Adipose tissue (tissue), 3 donors: ENCODE results near the gene IFNL3. TPM values are rescaled to one million over a fixed set of nuclear protein-coding genes. Genes with fewer than 3 reads are reported as not detected.

Source experiments
- H3K27ac ChIP-seq: one replicate; pipeline ENCODE4 v1.5.1; 2013; ENCODE audit warnings: low read depth, low read length
- WGBS, 3 donors: extraction: QIAGEN DNeasy Blood & Tissue Kit; methylation state at CpG; one replicate each; pipeline ENCODE4 v1.1.7; 2013; 5-methylcytosine and 5-hydroxymethylcytosine counted together
- polyA plus RNA-seq, 3 donors: library from polyadenylated mRNA; stranded (reverse); fragments of 200-250 nt; gene quantifications; one replicate each; pipeline ENCODE4 v1.2.3, GENCODE V29; 2013
- donor health status: healthy with polysubstance abuse.
- donor health status: Bipolar disorder and iron deficiency.
- donor health status: healthy.

The IFNL3 gene
- polyA plus RNA-seq, 3 donors = not detected

DNA sequence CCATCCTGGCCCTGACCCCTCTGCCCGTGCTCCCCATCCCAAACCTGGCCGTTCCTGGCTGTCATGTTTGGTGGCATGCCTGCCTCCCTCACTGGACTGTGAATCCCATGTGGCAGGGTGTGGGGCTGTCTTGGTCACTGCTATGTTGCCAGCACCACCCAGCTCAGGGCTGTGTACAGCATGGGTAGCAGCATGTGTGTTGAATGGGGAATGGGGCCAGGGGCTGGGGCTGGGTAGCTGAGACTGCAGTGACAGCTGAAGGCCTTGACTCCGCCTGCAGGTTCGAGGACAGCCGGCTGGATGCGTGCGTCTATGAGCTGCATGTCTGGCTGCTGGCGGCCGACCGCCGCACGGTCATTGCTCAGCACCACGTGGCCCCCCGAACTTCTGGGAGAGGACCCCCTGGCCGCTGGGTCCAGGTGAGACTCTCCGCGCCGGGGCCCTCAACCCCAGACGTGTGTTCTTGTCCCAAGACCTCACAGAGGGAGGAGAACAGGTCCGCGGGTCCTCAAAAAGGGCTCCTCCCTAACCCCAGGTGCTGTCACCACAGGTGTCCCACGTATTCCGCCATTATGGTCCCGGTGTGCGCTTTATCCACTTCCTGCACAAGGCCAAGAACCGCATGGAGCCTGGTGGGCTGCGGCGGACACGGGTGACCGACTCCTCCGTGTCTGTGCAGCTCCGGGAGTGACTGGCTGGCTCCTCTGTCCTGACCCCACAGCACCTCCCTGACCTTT lies 44.6 kb downstream of the IFNL3 start:
- no peak overlapping the region for H3K27ac ChIP-seq
- WGBS, 3 donors = 42 to 84% (median 84%) methylated on average over 20 to 32 of the region's 32 CpGs

DNA sequence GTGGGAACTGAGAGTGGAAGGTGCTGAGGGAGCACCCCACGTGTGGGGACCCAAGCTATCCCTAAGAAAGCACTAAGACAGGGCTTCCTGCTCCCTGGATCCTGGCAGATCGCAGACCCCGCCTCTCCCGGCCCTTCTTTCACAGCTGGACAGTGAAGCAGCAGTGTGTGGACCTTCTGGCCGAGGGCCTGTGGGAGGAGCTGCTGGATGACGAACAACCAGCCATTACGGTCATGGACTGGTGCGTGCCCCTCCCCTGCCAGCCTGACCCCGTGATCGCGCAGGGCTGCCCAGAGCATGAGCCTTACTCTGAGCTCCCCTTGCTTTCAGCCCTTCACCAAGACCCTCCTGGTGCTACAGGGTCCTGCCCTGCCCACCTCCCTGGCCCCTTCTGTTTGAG lies 45.8 kb downstream of the IFNL3 start:
- 26 to 39% (median 33%) methylated on average over 11 of the region's 11 CpGs for WGBS, 3 donors

DNA sequence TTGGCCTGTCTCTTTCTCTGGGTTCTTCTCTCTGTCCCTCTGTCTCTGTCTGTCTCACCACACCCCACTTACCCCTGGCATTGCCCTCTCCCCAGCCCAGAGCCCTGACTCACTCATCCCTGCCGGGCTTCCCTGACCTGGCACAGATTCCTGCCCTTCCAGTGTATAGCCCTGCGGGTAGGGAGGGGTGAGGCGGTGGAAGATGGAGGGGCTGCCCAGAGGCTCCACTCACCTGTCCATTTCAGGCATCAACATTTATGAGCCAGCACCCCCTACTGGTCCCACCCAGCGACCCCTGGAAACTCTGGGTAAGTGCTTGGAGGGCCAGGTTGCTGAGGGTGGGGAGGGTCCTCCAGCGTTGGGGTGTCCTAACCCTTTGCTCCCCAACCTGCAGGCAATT lies 47.0 kb downstream of the IFNL3 start:
- whole genome bisulfite sequencing, 3 donors = 32 to 60% (median 60%) methylated on average over 5 of the region's 5 CpGs
- no peak overlapping the region for H3K27ac ChIP-seq

More for the DNA sequence above, 45.8 kb downstream of the IFNL3 start:
- no peak overlapping the region for H3K27ac ChIP-seq

DNA sequence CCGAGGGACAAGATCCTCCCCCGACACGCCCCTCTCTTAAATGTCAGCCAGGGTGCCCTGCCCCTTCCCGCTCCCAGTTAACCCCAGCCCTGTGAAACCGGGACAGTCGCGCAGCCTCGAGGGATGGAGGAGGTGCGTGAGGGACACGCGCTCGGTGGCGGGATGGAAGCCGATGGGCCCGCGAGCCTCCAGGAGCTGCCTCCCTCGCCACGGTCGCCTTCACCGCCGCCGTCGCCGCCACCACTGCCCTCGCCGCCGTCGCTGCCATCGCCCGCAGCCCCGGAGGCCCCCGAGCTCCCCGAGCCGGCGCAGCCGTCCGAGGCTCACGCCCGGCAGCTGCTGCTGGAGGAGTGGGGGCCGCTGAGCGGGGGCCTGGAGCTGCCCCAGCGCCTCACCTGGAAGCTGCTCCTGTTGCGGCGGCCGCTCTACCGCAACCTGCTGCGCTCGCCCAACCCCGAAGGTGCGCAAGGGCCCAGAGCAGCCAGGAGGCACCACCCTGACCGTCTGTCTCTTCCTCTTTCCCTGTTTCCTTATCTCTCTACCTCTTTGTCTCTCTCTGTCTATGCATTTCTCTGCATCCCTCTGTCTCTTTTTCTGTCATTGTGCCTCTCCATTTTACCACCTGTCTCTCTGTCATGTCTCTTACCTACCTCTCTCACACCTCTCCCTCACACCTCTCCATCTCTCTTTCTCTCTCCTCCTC lies 47.8 kb downstream of the IFNL3 start, which contains the start of gene NCCRP1:
TSS of gene NCCRP1 (plus strand) at position 105 of the 703 bp plus-strand sequence. CDS start at position 124, 19 bp downstream.
- 1 to 6% (median 5%) methylated on average over 37 to 51 of the region's 51 CpGs for WGBS, 3 donors
- no peak within 1 kb of the TSS for H3K27ac ChIP-seq

DNA sequence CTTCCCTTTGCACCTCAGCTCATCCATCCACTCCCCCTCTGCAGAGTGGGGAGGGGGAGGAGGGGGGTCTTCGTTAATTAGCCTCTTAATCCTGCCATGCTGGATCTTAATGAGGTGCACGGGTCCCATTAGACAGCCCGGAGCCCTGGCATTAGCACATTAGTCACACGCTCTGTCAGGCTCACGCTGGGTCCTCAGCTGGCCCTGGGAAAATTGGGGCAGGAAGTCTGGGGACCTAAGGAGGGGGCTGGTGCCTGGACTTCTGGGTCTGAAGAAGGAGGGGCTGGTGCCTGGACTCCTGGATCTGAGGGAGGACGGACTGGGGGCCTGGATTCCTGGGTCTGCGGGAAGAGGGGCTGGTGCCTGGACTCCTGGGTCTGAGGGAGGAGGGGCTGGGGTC lies 48.5 kb downstream of the IFNL3 start:
- no peak overlapping the region for H3K27ac ChIP-seq
- WGBS, 3 donors = 8 to 21% (median 20%) methylated on average over 6 to 7 of the region's 7 CpGs

DNA sequence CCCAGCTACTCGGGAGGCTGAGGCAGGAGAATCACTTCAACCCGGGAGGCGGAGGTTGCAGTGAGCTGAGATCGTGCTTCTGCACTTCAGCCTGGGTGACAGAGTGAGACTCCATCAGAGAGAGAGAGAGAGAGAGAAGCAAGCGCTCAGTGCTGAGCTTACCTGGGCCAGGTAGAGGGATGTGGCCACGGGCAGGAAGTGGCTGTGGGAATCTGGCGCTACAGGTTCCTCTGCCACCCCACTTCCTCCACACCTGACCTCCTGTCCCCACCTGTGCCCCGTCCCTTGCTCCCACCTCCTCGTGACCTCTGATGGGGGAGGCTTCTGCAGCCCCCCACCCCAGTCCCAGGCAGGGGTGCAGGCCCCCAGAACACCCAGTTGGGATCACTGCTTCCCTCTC lies 49.1 kb downstream of the IFNL3 start:
- no peak overlapping the region for H3K27ac ChIP-seq
- 32 to 47% (median 34%) methylated on average over 9 of the region's 9 CpGs for WGBS, 3 donors

DNA sequence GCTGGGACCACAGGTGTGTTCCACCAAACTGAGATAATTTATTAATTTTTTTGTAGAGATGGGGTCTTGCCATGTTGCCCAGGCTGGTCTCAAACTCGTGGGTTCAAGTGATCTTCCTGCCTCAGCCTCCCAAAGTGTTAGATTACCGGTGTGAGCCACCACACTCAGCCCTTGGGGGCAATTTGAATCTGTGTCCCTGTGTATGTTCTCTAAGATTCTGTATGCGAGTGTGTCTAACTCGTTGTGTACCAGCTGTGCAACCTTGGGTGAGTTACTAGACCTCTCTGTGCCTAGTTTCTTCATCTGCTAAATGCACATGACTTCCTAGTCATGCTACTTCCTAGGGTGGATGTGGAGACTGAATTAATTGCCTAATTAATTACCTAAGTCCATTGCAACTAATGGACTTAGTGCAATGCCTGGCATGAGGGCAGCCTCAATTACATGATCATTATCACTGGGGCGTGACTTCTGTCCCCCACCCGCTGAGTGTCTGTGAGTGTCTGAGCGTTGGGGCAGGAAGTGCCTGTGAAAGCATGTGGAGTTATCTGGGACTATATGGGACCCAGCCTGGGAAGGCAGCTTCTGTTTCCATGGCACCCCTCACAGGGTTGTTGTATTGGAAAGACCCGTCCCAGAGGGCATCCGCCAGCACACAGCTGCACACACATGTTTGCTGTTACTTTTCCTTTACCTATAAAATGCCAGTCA lies 49.8 kb downstream of the IFNL3 start:
- 43 to 49% (median 49%) methylated on average over 9 of the region's 9 CpGs for WGBS, 3 donors
- no peak overlapping the region for H3K27ac ChIP-seq

DNA sequence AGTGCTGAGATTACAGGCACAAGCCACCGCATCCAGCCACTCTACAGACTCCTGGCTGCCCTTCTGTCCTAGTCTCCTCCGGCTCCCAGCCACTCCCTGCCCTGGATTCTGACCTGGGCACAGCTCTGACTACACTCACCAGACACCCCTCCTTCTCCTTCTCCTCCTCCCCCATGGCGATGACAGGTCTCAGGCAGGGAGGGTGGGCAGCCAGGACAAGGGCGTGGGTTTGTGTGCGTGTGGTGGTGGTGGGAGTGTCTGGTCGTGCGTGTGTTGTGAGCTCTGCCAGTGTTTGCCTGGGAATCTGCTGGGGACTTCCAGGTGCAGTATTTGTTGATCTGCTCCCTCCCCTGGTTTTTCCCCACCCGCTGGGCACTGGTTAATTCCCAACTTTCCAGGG lies 51.0 kb downstream of the IFNL3 start:
- no peak overlapping the region for H3K27ac ChIP-seq
- 8 to 50% (median 42%) methylated on average over 8 of the region's 8 CpGs for WGBS, 3 donors

Other genes with a start within 250 kb of the IFNL3 start
- 10 to 100 TPM in 1 of 3 donors, 1 to 10 TPM in 2; 3.1 to 19.0 (median 4.4) TPM for gene FBXO27, start 212.5 kb downstream of the IFNL3 start, polyA plus RNA-seq
- under 1 TPM in 1 of 3 donors, not detected in 2; 0.01 TPM for gene ACP7, start 160.6 kb downstream of the IFNL3 start, polyA plus RNA-seq
- 10 to 100 TPM; 13.2 to 23.7 (median 14.2) TPM for gene PAK4, start 119.2 kb downstream of the IFNL3 start, polyA plus RNA-seq
- gene NCCRP1, start 48.0 kb downstream of the IFNL3 start, polyA plus RNA-seq = 1 to 10 TPM in 1 of 3 donors, under 1 TPM in 1, not detected in 1; 0.40 to 2.4 TPM
- gene SYCN, start 40.7 kb downstream of the IFNL3 start, polyA plus RNA-seq = 100 to 1,000 TPM in 1 of 3 donors, 1 to 10 TPM in 1, not detected in 1; 1.0 to 939 TPM
- gene IFNL4, start 3.9 kb upstream of the IFNL3 start, polyA plus RNA-seq = not detected
- not detected for gene IFNL2, start 23.4 kb upstream of the IFNL3 start, polyA plus RNA-seq
- gene IFNL1, start 51.4 kb upstream of the IFNL3 start, polyA plus RNA-seq = not detected
- gene LRFN1, start 75.9 kb upstream of the IFNL3 start, polyA plus RNA-seq = 1 to 10 TPM in 1 of 3 donors, under 1 TPM in 2; 0.67 to 1.2 (median 0.98) TPM
- 100 to 1,000 TPM in 1 of 3 donors, 10 to 100 TPM in 2; 12.9 to 156 (median 86.3) TPM for gene GMFG, start 91.0 kb upstream of the IFNL3 start, polyA plus RNA-seq
- gene SAMD4B, start 97.4 kb upstream of the IFNL3 start, polyA plus RNA-seq = 10 to 100 TPM; 34.3 to 79.0 (median 77.6) TPM
- 10 to 100 TPM; 21.4 to 36.2 (median 34.2) TPM for gene PAF1, start 146.1 kb upstream of the IFNL3 start, polyA plus RNA-seq
- 10 to 100 TPM; 16.9 to 32.2 (median 21.8) TPM for gene MED29, start 146.4 kb upstream of the IFNL3 start, polyA plus RNA-seq
- gene ZFP36, start 161.8 kb upstream of the IFNL3 start, polyA plus RNA-seq = 1,000 to 10,000 TPM in 2 of 3 donors, 10 to 100 TPM in 1; 80.2 to 1,764 (median 1,356) TPM
- 10 to 100 TPM in 2 of 3 donors, 1 to 10 TPM in 1; 3.0 to 38.8 (median 27.2) TPM for gene PLEKHG2, start 167.7 kb upstream of the IFNL3 start, polyA plus RNA-seq
- 1,000 to 10,000 TPM; 2,185 to 4,039 (median 3,887) TPM for gene RPS16, start 190.9 kb upstream of the IFNL3 start, polyA plus RNA-seq
- 100 to 1,000 TPM in 1 of 3 donors, 10 to 100 TPM in 2; 64.7 to 107 (median 71.3) TPM for gene SUPT5H, start 200.6 kb upstream of the IFNL3 start, polyA plus RNA-seq
- gene TIMM50, start 235.8 kb upstream of the IFNL3 start, polyA plus RNA-seq = 10 to 100 TPM; 26.8 to 63.0 (median 32.4) TPM